Neural cell (in vitro differentiated cells): ENCODE data around the gene ASNS. TPM values are rescaled to one million over a fixed set of nuclear protein-coding genes. Genes with fewer than 3 reads are reported as not detected.
"Not testable (repeated sequence)": the region's sequence is repeated elsewhere in the genome, so short reads cannot be mapped to it uniquely, and the experiment has no call there.

ENCODE experiments used
- H2AFZ ChIP-seq: fragments of 200-600, 300-800 bp; sonication (generic), shearing (Covaris generic); 2 replicates; pipeline ENCODE4 v1.6.0; 2014; ENCODE audit warnings: low read depth, mild to moderate bottlenecking, antibody characterized with exemption, low read length, moderate library complexity
- H3F3A ChIP-seq: fragments of 200-600 bp; shearing (Covaris generic); 2 replicates; pipeline ENCODE4 v1.6.1; 2016; ENCODE audit warnings: mild to moderate bottlenecking, moderate library complexity, mixed read lengths, antibody characterized with exemption, low read length; ENCODE audit not compliant: insufficient read depth, poor library complexity, severe bottlenecking
- H3K27ac ChIP-seq: fragments of 200-600, 300-800 bp; sonication (generic), shearing (Covaris generic); 2 replicates; pipeline ENCODE4 v1.5.1; 2014; ENCODE audit warnings: mild to moderate bottlenecking, low read length, moderate library complexity
- H3K27me3 ChIP-seq: fragments of 300-800, 200-600 bp; sonication (generic), shearing (Covaris generic); 2 replicates; pipeline ENCODE4 v1.6.0; 2014; ENCODE audit warnings: mild to moderate bottlenecking, low read depth, low read length, moderate library complexity; ENCODE audit not compliant: insufficient read depth
- H3K36me3 ChIP-seq: fragments of 300-800, 200-600 bp; sonication (generic), shearing (Covaris generic); 2 replicates; pipeline ENCODE4 v1.5.1; 2014; ENCODE audit warnings: mild to moderate bottlenecking, antibody characterized with exemption, low read length, moderate library complexity; ENCODE audit not compliant: insufficient read depth
- H3K4me2 ChIP-seq: fragments of 300-800, 200-600 bp; sonication (generic), shearing (Covaris generic); 2 replicates; pipeline ENCODE4 v1.6.0; 2014; ENCODE audit warnings: mild to moderate bottlenecking, low read length
- H3K4me3 ChIP-seq: fragments of 300-800, 200-600 bp; sonication (generic), shearing (Covaris generic); 2 replicates; pipeline ENCODE4 v1.5.1; 2014; ENCODE audit warnings: mild to moderate bottlenecking, low read length, moderate library complexity
- H3K79me2 ChIP-seq: fragments of 200-600 bp; shearing (Covaris generic); replicated peaks from 2 replicates; pipeline ENCODE4 v1.6.0; 2014; ENCODE audit warnings: mild to moderate bottlenecking, low read length, moderate library complexity; ENCODE audit not compliant: insufficient read depth
- H3K9ac ChIP-seq: fragments of 300-800, 200-600 bp; sonication (generic), shearing (Covaris generic); 2 replicates; pipeline ENCODE4 v1.6.1; 2016; ENCODE audit warnings: mild to moderate bottlenecking, low read length, mixed read lengths
- H3K9me2 ChIP-seq: fragments of 200-600 bp; shearing (Covaris generic); 2 replicates; pipeline ENCODE4 v1.6.1; 2016; ENCODE audit warnings: mild to moderate bottlenecking, low read length, mixed read lengths; ENCODE audit not compliant: insufficient read depth
- H3K9me3 ChIP-seq: fragments of 200-600, 300-800 bp; sonication (generic), shearing (Covaris generic); 2 replicates; pipeline ENCODE4 v1.6.1; 2016; ENCODE audit warnings: mild to moderate bottlenecking, mixed run types, low read length, moderate library complexity, mixed read lengths
- H4K20me1 ChIP-seq: fragments of 200-600 bp; shearing (Covaris generic); 2 replicates; pipeline ENCODE4 v1.6.1; 2016; ENCODE audit warnings: mild to moderate bottlenecking, mixed run types; ENCODE audit not compliant: insufficient read depth
- CTCF ChIP-seq: fragments of 450-650 bp; IDR thresholded peaks from 2 replicates; pipeline ENCODE4 v1.5.1; 2014; ENCODE audit warnings: antibody characterized with exemption, mild to moderate bottlenecking, moderate library complexity; ENCODE audit not compliant: poor library complexity, severe bottlenecking
- EP300 ChIP-seq: fragments of 450-650 bp; conservative IDR thresholded peaks from 2 replicates; pipeline ENCODE4 v1.6.1; 2014; ENCODE audit warnings: antibody characterized with exemption, mild to moderate bottlenecking, moderate library complexity; ENCODE audit not compliant: poor library complexity, severe bottlenecking
- EZH2 ChIP-seq: fragments of 200-600, 300-800 bp; shearing (Covaris generic), sonication (generic); IDR thresholded peaks from 2 replicates; pipeline ENCODE4 v1.6.1; 2014; ENCODE audit warnings: antibody characterized with exemption, low read length, borderline replicate concordance, mild to moderate bottlenecking; ENCODE audit not compliant: insufficient read depth, poor library complexity, severe bottlenecking
- MXI1 ChIP-seq: fragments of 450-650 bp; conservative IDR thresholded peaks from 2 replicates; pipeline ENCODE4 v1.6.1; 2014; ENCODE audit warnings: antibody characterized with exemption, mild to moderate bottlenecking; ENCODE audit not compliant: poor library complexity, severe bottlenecking
- POLR2AphosphoS5 ChIP-seq: IDR thresholded peaks from 2 replicates; pipeline ENCODE4 v1.6.1; 2012
- RAD21 ChIP-seq: fragments of 450-650 bp; conservative IDR thresholded peaks from 2 replicates; pipeline ENCODE4 v1.6.1; 2014; ENCODE audit warnings: antibody characterized with exemption, mild to moderate bottlenecking, moderate library complexity
- REST ChIP-seq: IDR thresholded peaks from 2 replicates; pipeline ENCODE4 v1.6.1; 2012; ENCODE audit warnings: borderline replicate concordance
- SMC3 ChIP-seq: fragments of 450-650 bp; conservative IDR thresholded peaks from 2 replicates; pipeline ENCODE4 v1.6.1; 2014; ENCODE audit warnings: antibody characterized with exemption, mild to moderate bottlenecking, moderate library complexity; ENCODE audit not compliant: poor library complexity
- TAF1 ChIP-seq: IDR thresholded peaks from 2 replicates; pipeline ENCODE4 v1.6.1; 2012; ENCODE audit warnings: low read depth
- polyA plus RNA-seq: library from polyadenylated mRNA; depleted of rRNA; stranded (reverse); fragments of >200 nt; gene quantifications from 2 replicates; pipeline ENCODE4 v1.2.3, GENCODE V29; 2014

ASNS gene
- polyA plus RNA-seq, 1 donor from 2014 or later, result 176 TPM

- not testable (repeated sequence) for H3K9me3 ChIP-seq, H3K9me2 ChIP-seq
These were observed 19.5 kb upstream of the ASNS start for GRCh38 chr7:97891721-97892120.

GRCh38 chr7:97879527-97879926 is 7.3 kb upstream of the ASNS start:
- not testable (repeated sequence) for H3F3A ChIP-seq, H3K36me3 ChIP-seq, H3K4me3 ChIP-seq, H3K9ac ChIP-seq, H3K79me2 ChIP-seq, H3K27me3 ChIP-seq, H3K9me2 ChIP-seq, H4K20me1 ChIP-seq, H3K9me3 ChIP-seq, H2AFZ ChIP-seq, H3K27ac ChIP-seq, H3K4me2 ChIP-seq

More at GRCh38 chr7:97891721-97892120, 19.5 kb upstream of the ASNS start:
- not testable (repeated sequence) for H3K4me3 ChIP-seq, H3K27me3 ChIP-seq, H3K27ac ChIP-seq, H3K9ac ChIP-seq, H2AFZ ChIP-seq, H4K20me1 ChIP-seq, H3K4me2 ChIP-seq, H3F3A ChIP-seq, H3K36me3 ChIP-seq, H3K79me2 ChIP-seq

GRCh38 chr7:97874894-97875293 is 2.7 kb upstream of the ASNS start:
- H3F3A ChIP-seq, H2AFZ ChIP-seq, H4K20me1 ChIP-seq, H3K4me2 ChIP-seq, H3K27ac ChIP-seq, H3K9me2 ChIP-seq, H3K4me3 ChIP-seq, H3K27me3 ChIP-seq, H3K36me3 ChIP-seq, H3K9ac ChIP-seq, H3K9me3 ChIP-seq: not testable (repeated sequence)
- H3K79me2 ChIP-seq, result peaks cover 15% of the 10 kb centered on the region

- no peak for TF ChIP-seq CTCF
- TF ChIP-seq POLR2AphosphoS5, result no peak
- no peak for TF ChIP-seq REST
- no peak for TF ChIP-seq RAD21
- no peak for TF ChIP-seq EP300
- no peak for TF ChIP-seq SMC3
- TF ChIP-seq EZH2, result no peak
- no peak for TF ChIP-seq TAF1
- TF ChIP-seq MXI1, result no peak
- Histone ChIP-seq H3K4me2 (no peak overlapping the region), H3K9ac (no peak overlapping the region)
These were observed 1.4 kb upstream of the ASNS start for GRCh38 chr7:97873606-97874005.

More at GRCh38 chr7:97873606-97874005, 1.4 kb upstream of the ASNS start:
- Histone ChIP-seq H3K27me3 (no peaks in the 10 kb centered on the region), H3K9me2 (no peaks in the 10 kb centered on the region), H3K27ac (no peak overlapping the region), H3K9me3 (no peaks in the 10 kb centered on the region), H3K4me3 (no peak overlapping the region), H3F3A (no peaks in the 10 kb centered on the region), H3K36me3 (no peaks in the 10 kb centered on the region), H3K79me2 (peaks cover 22% of the 10 kb centered on the region), H4K20me1 (no peaks in the 10 kb centered on the region), H2AFZ (no peak overlapping the region)
